Activated CD4-positive, alpha-beta T cell treated with anti-CD3 and anti-CD28 coated beads, Interleukin-2, amount 10 ng/mL, durations not matched to agents 7 days and 5 days (primary cell): Measurements from ENCODE around the gene RNF213. TPM values are rescaled to one million over a fixed set of nuclear protein-coding genes. Genes with fewer than 3 reads are reported as not detected.

Experiments used
- CTCF ChIA-PET: fragments of 350-600 bp; sonication (Branson Sonifier 250); formaldehyde crosslinking; loops from one replicate; lab custom pipeline; 2021; ENCODE audit warnings: antibody characterized with exemption; lab: Charles Lee
- POLR2A ChIA-PET: fragments of 350-600 bp; sonication (Branson Sonifier 250); formaldehyde crosslinking; loops from one replicate; lab custom pipeline; 2021; ENCODE audit warnings: antibody characterized with exemption; lab: Charles Lee
- DNase-seq: peaks from one replicate; pipeline ENCODE4 v3.0.0-alpha.2; 2020
- H3K27ac Mint-ChIP-seq: one replicate; pipeline ENCODE4 v1.8.0; 2021; ENCODE audit warnings: mild to moderate bottlenecking, moderate library complexity, mixed read lengths
- H3K27me3 Mint-ChIP-seq: one replicate; pipeline ENCODE4 v1.8.0; 2021; ENCODE audit warnings: mixed read lengths
- H3K36me3 Mint-ChIP-seq: one replicate; pipeline ENCODE4 v1.8.0; 2021; ENCODE audit warnings: low read depth, mixed read lengths
- H3K4me1 Mint-ChIP-seq: one replicate; pipeline ENCODE4 v1.8.0; 2021; ENCODE audit warnings: mixed read lengths
- H3K4me3 Mint-ChIP-seq: one replicate; pipeline ENCODE4 v1.8.0; 2021; ENCODE audit warnings: mild to moderate bottlenecking, moderate library complexity, mixed read lengths
- H3K9me3 Mint-ChIP-seq: one replicate; pipeline ENCODE4 v1.8.0; 2021; ENCODE audit warnings: mixed read lengths
- total RNA-seq, 2 experiments: library from RNA; stranded (reverse); gene quantifications; one replicate each; pipeline ENCODE4 v1.2.3, GENCODE V29; 2021

The RNF213 gene
- total RNA-seq, 2 experiments from 2014 or later: 579 to 602 TPM

DNA sequence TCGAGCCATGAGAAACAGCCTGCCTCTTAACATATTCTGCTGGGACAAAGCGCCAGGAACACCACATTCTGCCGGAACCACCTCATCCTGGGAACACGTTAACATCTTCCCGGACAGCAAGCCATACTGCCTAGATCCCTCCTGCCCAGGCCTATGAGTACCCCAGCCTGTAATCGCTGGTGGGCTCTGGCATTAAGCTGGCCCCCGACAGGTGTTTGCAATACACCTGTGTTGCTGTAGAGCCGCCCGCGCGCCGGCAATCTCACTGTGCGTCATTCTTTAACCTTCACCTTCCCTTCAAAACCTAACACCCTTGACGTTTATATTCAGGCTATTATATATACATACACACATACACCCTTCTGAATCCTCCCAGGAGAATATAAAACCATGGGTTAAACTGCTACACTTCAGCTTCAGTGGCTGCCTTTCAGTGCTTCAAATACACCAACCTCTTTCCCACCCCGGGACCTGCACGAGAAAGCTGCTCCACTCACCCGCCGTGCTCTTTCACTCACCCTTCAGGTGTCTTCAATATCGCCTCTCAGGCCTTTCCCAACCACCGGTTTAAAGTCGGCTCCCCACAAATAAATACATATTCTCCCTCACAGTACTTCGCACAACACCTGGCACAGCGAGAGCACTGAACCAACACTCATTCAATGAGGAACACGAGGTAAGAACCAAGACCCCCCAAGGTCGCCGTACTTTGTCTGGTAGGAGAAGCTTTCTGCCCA lies 153.3 kb downstream of the RNF213 start:
- Mint-ChIP-seq H3K27me3 (peaks cover 31% of the 10 kb centered on the region), H3K27ac (peak overlapping the region; percentile 54), H3K36me3 (peaks cover 2% of the 10 kb centered on the region), H3K4me1 (peaks cover 22% of the 10 kb centered on the region), H3K4me3 (peak overlapping the region; percentile 82), H3K9me3 (no peaks in the 10 kb centered on the region)
- POLR2A ChIA-PET: no interaction called here
- CTCF ChIA-PET: interaction anchor here (0.8 kb wide), 1 partner anchor 313 kb away, joined by 4 read pairs; the partner anchor contains the start of gene GAA
- DNase-seq: no peak

DNA sequence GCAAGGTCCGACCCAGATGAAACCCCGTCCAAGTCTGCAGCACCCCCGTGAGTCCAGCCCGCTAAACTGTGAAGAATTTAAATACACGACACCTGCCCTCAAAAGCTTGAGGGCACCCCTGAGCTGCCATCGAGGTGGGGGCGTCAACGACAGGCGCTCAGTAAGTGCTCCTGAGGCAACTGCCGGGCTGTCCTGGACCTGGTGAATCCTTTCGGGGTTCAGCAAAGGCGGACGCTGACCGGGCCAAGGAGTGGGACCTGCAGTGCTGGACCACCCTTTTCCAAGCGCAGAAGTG lies 153.8 kb downstream of the RNF213 start:
- Mint-ChIP-seq H3K27ac (peak overlapping the region; percentile 54), H3K27me3 (peaks cover 29% of the 10 kb centered on the region), H3K36me3 (peaks cover 2% of the 10 kb centered on the region), H3K4me3 (peak overlapping the region; percentile 82), H3K4me1 (peaks cover 22% of the 10 kb centered on the region), H3K9me3 (no peaks in the 10 kb centered on the region)
- POLR2A ChIA-PET: no interaction called here
- CTCF ChIA-PET: interaction anchor here (0.8 kb wide), 1 partner anchor 313 kb away, joined by 4 read pairs; the partner anchor contains the start of gene GAA
- DNase-seq: no peak

DNA sequence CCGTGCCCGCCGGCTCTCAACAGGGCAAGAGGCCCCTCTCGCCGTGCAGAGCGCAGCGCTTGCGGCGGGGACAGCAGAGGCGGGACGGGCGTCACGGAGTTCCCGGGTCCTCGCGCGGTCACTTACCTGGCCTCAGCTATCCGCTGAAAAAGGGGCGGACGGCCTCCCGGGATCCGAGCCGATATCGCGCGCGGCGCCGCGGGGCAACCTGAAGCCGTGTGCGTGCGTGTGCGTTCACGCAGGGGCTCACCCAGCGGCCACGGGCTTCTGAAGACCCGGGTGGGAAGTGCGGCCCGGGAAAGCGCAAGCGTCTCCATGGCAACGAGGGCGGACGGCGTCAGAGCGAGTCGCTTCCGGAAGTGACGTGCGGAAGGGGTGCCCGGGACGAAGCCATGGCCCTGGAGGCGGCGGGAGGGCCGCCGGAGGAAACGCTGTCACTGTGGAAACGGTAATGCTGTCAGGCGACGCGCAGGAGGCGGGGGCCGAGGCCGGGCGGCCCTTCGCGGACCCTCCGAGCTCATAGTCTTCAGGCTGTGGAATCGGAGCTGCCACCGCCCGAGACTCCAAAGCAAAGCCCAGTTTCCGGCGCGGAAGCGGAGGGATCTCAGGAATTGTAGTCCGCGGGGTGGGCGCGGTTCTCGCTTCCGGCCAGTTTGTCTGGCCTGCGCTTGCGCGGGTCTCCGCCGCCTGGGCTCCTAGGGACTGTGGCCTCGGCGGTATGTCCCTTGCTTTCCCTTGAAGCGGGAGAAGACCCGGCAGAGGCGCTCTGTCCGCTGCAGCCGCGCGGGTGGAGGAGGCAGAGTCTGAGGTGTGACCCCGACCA lies 154.4 kb downstream of the RNF213 start, which contains the start of gene ENDOV:
TSS of gene ENDOV (plus strand) at position 365 of the 823 bp plus-strand sequence. CDS start at position 393, 28 bp downstream.
- ChIA-PET POLR2A (no interaction called here), CTCF (interaction anchor here (0.7 to 1.7 kb wide), 2 partner anchors 314 to 574 kb away, joined by 4 to 5 read pairs; partner anchors contain the start of gene GAA)
- H3K36me3 Mint-ChIP-seq: peaks cover 2% of the 10 kb centered on the region
- H3K9me3 Mint-ChIP-seq: no peaks in the 10 kb centered on the region
- peak within 1 kb of the TSS; percentile 71 for H3K27ac Mint-ChIP-seq
- H3K4me3 Mint-ChIP-seq: peak within 1 kb of the TSS; percentile 82
- H3K27me3 Mint-ChIP-seq: peaks cover 29% of the 10 kb centered on the region
- DNase-seq: peak; percentile 96
- peaks cover 22% of the 10 kb centered on the region for H3K4me1 Mint-ChIP-seq

DNA sequence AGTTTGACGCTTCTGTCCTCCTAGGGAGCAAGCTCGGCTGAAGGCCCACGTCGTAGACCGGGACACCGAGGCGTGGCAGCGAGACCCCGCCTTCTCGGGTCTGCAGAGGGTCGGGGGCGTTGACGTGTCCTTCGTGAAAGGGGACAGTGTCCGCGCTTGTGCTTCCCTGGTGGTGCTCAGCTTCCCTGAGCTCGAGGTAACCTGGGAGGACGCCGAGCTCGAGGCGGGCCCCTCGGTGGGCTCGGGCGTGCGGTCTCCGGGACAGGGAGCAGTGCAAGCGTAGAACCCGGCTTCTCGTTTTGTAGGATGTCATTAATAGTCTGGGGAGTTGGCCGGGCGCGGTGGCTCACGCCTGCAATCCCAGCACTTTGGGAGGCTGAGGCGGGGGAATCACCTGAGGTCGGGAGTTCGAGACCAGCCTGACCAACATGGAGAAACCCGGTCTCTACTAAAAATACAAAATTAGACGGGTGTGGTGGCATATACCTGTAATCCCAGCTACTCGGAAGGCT lies 155.0 kb downstream of the RNF213 start:
- no peaks in the 10 kb centered on the region for H3K9me3 Mint-ChIP-seq
- peaks cover 29% of the 10 kb centered on the region for H3K27me3 Mint-ChIP-seq
- ChIA-PET CTCF (interaction anchor here (0.6 to 1.7 kb wide), 4 partner anchors 314 to 1404 kb away, joined by 3 to 5 read pairs (median 4); partner anchors contain the start of gene GAA), POLR2A (no interaction called here)
- DNase-seq: no peak
- H3K4me3 Mint-ChIP-seq: peak overlapping the region; percentile 82
- H3K36me3 Mint-ChIP-seq: peaks cover 2% of the 10 kb centered on the region
- H3K4me1 Mint-ChIP-seq: peaks cover 22% of the 10 kb centered on the region
- peak overlapping the region; percentile 71 for H3K27ac Mint-ChIP-seq

DNA sequence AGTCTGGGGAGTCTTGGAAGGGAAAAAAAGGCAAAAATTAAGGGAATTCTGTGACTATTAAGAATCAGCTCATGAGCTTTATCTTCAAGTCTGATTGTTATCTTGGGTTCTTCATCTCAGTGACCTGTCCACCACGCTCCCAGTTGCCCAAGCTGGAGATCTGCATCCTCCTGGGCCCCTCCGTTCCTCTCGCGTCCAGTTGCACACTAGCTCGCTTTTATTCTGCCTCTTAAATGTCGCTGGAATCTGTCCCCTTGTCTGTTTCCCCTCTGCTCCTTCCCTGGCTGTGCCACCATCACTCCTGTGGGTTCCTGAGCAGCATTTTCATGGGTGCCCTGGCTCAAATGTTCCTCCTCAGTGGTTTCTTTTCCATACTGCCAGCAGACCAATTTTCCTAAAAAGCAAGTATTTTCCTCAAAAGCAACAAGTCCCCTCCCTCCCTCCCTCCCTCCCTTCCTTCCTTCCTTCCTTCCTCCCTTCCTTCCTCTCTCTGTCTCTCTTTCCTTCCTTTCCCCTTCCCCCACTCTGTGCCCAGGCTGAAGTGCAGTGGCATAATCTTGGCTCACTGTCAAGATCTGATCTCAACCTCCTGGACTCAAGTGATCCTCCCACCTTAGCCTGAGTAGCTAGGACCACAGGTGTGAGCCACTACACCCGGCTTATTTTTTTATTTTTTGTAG lies 155.7 kb downstream of the RNF213 start:
- Mint-ChIP-seq H3K4me3 (peak overlapping the region; percentile 82), H3K27me3 (peaks cover 29% of the 10 kb centered on the region), H3K4me1 (peaks cover 22% of the 10 kb centered on the region), H3K27ac (peak overlapping the region; percentile 68), H3K36me3 (peaks cover 2% of the 10 kb centered on the region), H3K9me3 (no peaks in the 10 kb centered on the region)
- POLR2A ChIA-PET: no interaction called here
- CTCF ChIA-PET: interaction anchor here (0.6 to 1.7 kb wide), 6 partner anchors 9 to 1403 kb away, joined by 3 to 5 read pairs (median 4); partner anchors contain the start of gene GAA
- no peak for DNase-seq

DNA sequence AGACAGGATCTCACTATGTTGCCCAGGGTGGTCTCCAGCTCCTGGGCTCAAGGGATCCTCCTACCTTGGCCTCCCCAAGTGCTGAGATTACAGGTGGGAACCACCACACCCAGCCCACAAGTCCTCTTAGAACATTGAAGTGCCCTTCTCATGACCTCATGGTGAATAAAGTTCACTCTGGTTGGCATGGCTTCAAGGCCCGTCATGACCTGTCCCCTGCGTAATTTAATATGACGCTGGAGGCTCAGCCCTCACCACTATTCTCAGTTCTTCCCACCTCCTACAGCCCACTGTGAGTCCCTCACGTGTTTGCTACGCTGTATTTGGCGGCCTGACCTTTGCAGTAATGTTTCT lies 156.3 kb downstream of the RNF213 start:
- DNase-seq: no peak
- CTCF ChIA-PET: interaction anchor here (0.9 to 1.7 kb wide), 3 partner anchors 8 to 315 kb away, joined by 3 to 5 read pairs (median 4); partner anchors contain the start of gene GAA
- peaks cover 2% of the 10 kb centered on the region for H3K36me3 Mint-ChIP-seq
- H3K4me1 Mint-ChIP-seq: peaks cover 22% of the 10 kb centered on the region
- peak overlapping the region; percentile 21 for H3K27ac Mint-ChIP-seq
- H3K4me3 Mint-ChIP-seq: peak overlapping the region; percentile 82
- H3K9me3 Mint-ChIP-seq: no peaks in the 10 kb centered on the region
- peaks cover 25% of the 10 kb centered on the region for H3K27me3 Mint-ChIP-seq
- POLR2A ChIA-PET: no interaction called here

DNA sequence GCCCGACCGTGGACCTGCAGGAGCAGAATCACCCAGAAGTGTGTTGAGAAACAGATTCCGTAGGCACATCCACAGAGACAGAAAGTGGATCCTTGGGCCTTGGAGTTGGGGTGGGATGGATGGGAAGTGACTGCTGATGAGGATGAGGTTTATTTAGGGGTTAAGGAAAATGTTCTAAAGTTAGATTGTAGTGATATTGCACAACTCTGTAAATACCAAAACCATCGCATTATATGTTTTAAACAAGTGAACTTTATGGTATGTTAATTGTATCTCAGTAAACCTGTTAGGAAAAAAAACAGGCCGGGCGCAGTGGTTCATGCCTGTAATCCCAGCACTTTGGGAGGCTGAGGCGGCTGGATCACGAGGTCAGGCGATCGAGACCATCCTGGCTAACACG lies 157.9 kb downstream of the RNF213 start:
- DNase-seq: no peak
- Mint-ChIP-seq H3K9me3 (no peaks in the 10 kb centered on the region), H3K4me1 (peaks cover 22% of the 10 kb centered on the region), H3K36me3 (peaks cover 2% of the 10 kb centered on the region), H3K27ac (no peak overlapping the region), H3K27me3 (peaks cover 10% of the 10 kb centered on the region), H3K4me3 (no peak overlapping the region)
- ChIA-PET CTCF (no interaction called here), POLR2A (no interaction called here)

DNA sequence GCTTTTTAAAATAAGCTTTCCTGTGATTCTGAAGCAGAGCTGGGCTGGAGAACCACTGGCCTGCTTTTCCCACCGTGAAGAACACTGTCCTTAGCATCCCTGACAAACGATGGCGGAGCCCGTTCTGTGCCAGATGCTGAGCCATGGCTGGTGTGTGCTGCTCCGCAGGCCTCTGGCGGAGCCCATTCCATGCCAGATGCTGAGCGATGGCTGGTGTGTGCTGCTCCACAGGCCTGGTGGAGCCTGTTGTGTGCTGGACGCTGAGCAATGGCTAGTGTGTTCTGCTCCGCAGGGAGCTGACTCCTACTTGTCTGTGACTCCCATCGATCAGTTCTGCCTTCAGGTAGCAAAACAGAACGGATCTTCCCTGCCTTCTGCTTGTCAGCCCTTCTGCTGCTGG lies 158.6 kb downstream of the RNF213 start:
- Mint-ChIP-seq H3K9me3 (no peaks in the 10 kb centered on the region), H3K4me1 (peaks cover 24% of the 10 kb centered on the region), H3K36me3 (peaks cover 2% of the 10 kb centered on the region), H3K4me3 (no peak overlapping the region), H3K27ac (no peak overlapping the region), H3K27me3 (peaks cover 4% of the 10 kb centered on the region)
- ChIA-PET CTCF (no interaction called here), POLR2A (no interaction called here)
- DNase-seq: no peak

DNA sequence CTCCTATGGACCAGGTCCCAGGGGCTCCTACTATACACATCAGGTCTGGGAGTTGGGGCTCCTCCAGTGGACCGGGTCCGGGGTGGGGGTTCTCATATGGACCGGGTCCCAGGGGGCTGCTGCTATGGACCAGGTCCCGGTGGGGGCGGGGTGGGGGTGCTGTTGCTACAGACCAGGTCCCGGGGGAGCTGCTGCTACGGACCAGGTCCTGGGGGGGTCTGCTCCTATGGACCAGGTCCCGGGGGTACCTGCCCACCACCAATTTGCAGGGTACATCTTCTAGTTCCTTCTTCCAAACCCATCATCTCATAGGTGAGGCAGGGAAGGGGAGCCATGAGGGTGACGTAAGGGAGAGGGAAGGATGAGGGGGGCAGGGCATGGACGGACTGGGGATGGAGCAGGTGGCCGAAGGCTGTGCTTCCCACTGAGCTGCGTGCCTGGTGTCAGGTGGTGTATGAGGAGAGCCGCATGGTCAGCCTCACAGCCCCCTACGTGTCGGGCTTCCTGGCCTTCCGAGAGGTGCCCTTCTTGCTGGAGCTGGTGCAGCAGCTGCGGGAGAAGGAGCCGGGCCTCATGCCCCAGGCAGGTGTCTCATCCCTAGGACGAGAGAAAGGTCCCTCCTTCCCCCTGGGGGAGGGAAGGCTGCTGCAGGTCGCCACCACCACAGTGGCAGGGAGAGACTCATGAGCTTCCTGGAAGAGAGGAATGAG lies 160.9 kb downstream of the RNF213 start:
- CTCF ChIA-PET: no interaction called here

DNA sequence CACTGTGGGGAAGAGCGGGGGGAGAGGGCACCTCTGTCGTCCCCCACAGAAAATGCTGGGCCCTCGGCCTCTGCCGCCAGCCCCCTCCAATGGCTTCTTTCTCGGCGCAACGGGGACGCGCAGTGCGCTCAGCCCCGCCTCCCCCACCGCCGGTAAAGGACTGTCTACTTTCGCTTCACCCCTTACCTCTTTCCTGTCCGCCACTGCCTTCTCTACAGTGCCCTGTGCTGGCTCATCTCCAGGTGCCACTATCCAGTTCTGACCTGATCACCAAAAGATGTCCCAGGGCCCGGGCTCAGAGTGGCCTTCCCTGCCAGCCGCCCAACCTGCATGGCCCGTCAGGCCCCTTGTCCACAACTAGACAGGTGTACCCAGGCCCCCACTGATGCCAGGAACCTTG lies 161.6 kb downstream of the RNF213 start:
- Mint-ChIP-seq H3K27ac (no peak overlapping the region), H3K4me3 (no peak overlapping the region), H3K36me3 (no peaks in the 10 kb centered on the region), H3K9me3 (no peaks in the 10 kb centered on the region), H3K4me1 (peaks cover 17% of the 10 kb centered on the region), H3K27me3 (no peaks in the 10 kb centered on the region)
- DNase-seq: no peak
- CTCF ChIA-PET: no interaction called here
- POLR2A ChIA-PET: no interaction called here

More for the DNA sequence above, 160.9 kb downstream of the RNF213 start:
- no peaks in the 10 kb centered on the region for H3K9me3 Mint-ChIP-seq
- no peak overlapping the region for H3K4me3 Mint-ChIP-seq
- no peaks in the 10 kb centered on the region for H3K27me3 Mint-ChIP-seq
- no peaks in the 10 kb centered on the region for H3K36me3 Mint-ChIP-seq
- POLR2A ChIA-PET: no interaction called here
- peaks cover 20% of the 10 kb centered on the region for H3K4me1 Mint-ChIP-seq
- no peak for DNase-seq
- H3K27ac Mint-ChIP-seq: no peak overlapping the region

DNA sequence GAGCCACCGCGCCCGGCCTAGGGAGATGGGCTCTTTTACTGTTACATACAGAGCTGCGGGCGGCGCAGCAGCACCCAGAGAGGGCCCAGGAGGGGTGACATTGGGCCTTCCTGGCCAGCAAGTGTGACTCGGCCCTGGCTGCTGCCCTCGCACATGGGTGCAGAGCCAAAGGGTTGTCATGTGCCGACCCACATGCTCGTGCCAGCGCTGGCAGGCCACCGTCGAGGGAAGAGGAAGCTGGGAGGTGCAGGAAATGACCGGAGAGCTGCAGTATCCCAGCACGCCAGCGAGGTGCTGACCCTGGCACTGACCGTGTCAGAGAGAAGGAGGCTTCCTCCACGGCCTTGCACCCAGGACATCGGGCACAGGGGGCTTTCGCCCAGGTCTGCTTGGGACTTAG lies 162.3 kb downstream of the RNF213 start:
- no peaks in the 10 kb centered on the region for H3K27me3 Mint-ChIP-seq
- H3K4me3 Mint-ChIP-seq: no peak overlapping the region
- peaks cover 17% of the 10 kb centered on the region for H3K4me1 Mint-ChIP-seq
- CTCF ChIA-PET: interaction anchor here (0.6 to 1.3 kb wide), 4 partner anchors 138 to 566 kb away, joined by 3 to 4 read pairs (median 3); no protein-coding TSS in a partner anchor
- no peaks in the 10 kb centered on the region for H3K9me3 Mint-ChIP-seq
- DNase-seq: no peak
- H3K36me3 Mint-ChIP-seq: no peaks in the 10 kb centered on the region
- POLR2A ChIA-PET: no interaction called here
- H3K27ac Mint-ChIP-seq: no peak overlapping the region
